ENCODE measurements around the gene DIAPH3. TPM values are rescaled to one million over a fixed set of nuclear protein-coding genes. Genes with fewer than 3 reads are reported as not detected.

DIAPH3 gene
- total and polyA plus RNA-seq, 2 donors (not counting 1 experiment from before 2014, with no cell fraction given) = 0.03 to 0.10 TPM

GRCh38 chr13:59750860-59751259 is 412.9 kb downstream of the DIAPH3 start:
- no peaks in the 10 kb centered on the region for H3K36me3 ChIP-seq (replicated peaks in 1 of 2; ENCODE audit: control extremely low read depth in 1 of 2, control insufficient read depth in 1 of 2, extremely low read depth in 1 of 2, insufficient read depth in 2 of 2, low read length in 1 of 2)
- DNase-seq (no peak), ATAC-seq (ENCODE audit: low read depth) (no peak)
- H3K4me3 ChIP-seq (ENCODE audit: control extremely low read depth in 1 of 5, extremely low read depth in 1 of 5, insufficient read depth in 1 of 5, low read depth in 2 of 5, low read length in 4 of 5) = no peak overlapping the region
- no peak overlapping the region for H2AFZ ChIP-seq (ENCODE audit: insufficient read depth, low read depth, low read length, poor library complexity, severe bottlenecking)
- no peak for TF ChIP-seq CTCF (IDR thresholded peaks at IDR 0.05)
- 98% methylated on average over 5 of the region's 7 CpGs for WGBS (ENCODE audit: insufficient coverage)
- Mint-ChIP-seq H3K9me3 (ENCODE audit: insufficient read depth) (no peaks in the 10 kb centered on the region), H3K27me3 (no peaks in the 10 kb centered on the region), H3K4me3 (no peak overlapping the region), H3K4me1 (no peaks in the 10 kb centered on the region), H3K27ac (no peak overlapping the region)
- no peak overlapping the region for H3K4me2 ChIP-seq (replicated peaks; ENCODE audit: low read depth, low read length, poor library complexity, severe bottlenecking)
- no peaks in the 10 kb centered on the region for H3K79me2 ChIP-seq (ENCODE audit: control insufficient read depth, insufficient read depth, low read length)
- ChIA-PET CTCF (no interaction called here), POLR2A (no interaction called here)
- H3K9me3 ChIP-seq (ENCODE audit: control extremely low read depth in 1 of 3, control insufficient read depth in 2 of 3, insufficient read depth in 1 of 3, low read length in 2 of 3) = no peaks in the 10 kb centered on the region
- H3K4me1 ChIP-seq (ENCODE audit: control insufficient read depth in 2 of 2, insufficient read depth in 2 of 2, low read length in 2 of 2) = no peaks in the 10 kb centered on the region
- intact Hi-C loops (cut with micrococcal nuclease) = no loop called here
- no peaks in the 10 kb centered on the region for H3K27me3 ChIP-seq (replicated peaks in 1 of 4; ENCODE audit: control extremely low read depth in 1 of 4, control insufficient read depth in 3 of 4, insufficient read depth in 4 of 4, low read length in 3 of 4)
- no peak overlapping the region for H3K9ac ChIP-seq (ENCODE audit: low read length)
- H3K27ac ChIP-seq (ENCODE audit: low read length in 2 of 2) = no peak overlapping the region
- no peaks in the 10 kb centered on the region for H4K20me1 ChIP-seq (ENCODE audit: control insufficient read depth, insufficient read depth, low read length, poor library complexity, severe bottlenecking)

- CTCF ChIA-PET = no interaction called here
- intact Hi-C loops (cut with micrococcal nuclease) = no loop called here
These were observed 415.7 kb downstream of the DIAPH3 start for GRCh38 chr13:59748046-59748445.

More at GRCh38 chr13:59748046-59748445, 415.7 kb downstream of the DIAPH3 start:
- no peaks in the 10 kb centered on the region for H3K4me1 Mint-ChIP-seq
- no peak overlapping the region for H3K4me3 ChIP-seq (ENCODE audit: control extremely low read depth in 1 of 5, extremely low read depth in 1 of 5, insufficient read depth in 1 of 5, low read depth in 2 of 5, low read length in 4 of 5)
- no peak overlapping the region for H3K27ac Mint-ChIP-seq
- H3K36me3 ChIP-seq (replicated peaks in 1 of 2; ENCODE audit: control extremely low read depth in 1 of 2, control insufficient read depth in 1 of 2, extremely low read depth in 1 of 2, insufficient read depth in 2 of 2, low read length in 1 of 2) = no peaks in the 10 kb centered on the region
- ATAC-seq (ENCODE audit: low read depth) = no peak
- H3K4me3 Mint-ChIP-seq = no peak overlapping the region
- no peaks in the 10 kb centered on the region for H3K27me3 Mint-ChIP-seq
- no CpG with 5 or more reads among the region's 5 CpGs for WGBS (ENCODE audit: insufficient coverage)
- H2AFZ ChIP-seq (ENCODE audit: insufficient read depth, low read depth, low read length, poor library complexity, severe bottlenecking) = no peak overlapping the region
- H3K27me3 ChIP-seq (replicated peaks in 1 of 4; ENCODE audit: control extremely low read depth in 1 of 4, control insufficient read depth in 3 of 4, insufficient read depth in 4 of 4, low read length in 3 of 4) = no peaks in the 10 kb centered on the region
- TF ChIP-seq EZH2 (IDR thresholded peaks at IDR 0.05; ENCODE audit: borderline replicate concordance, insufficient read depth, low read depth, low read length, poor library complexity, severe bottlenecking) = no peak
- no peak for TF ChIP-seq CTCF (IDR thresholded peaks at IDR 0.05)
- H3K4me2 ChIP-seq (replicated peaks; ENCODE audit: low read depth, low read length, poor library complexity, severe bottlenecking) = no peak overlapping the region
- no peaks in the 10 kb centered on the region for H4K20me1 ChIP-seq (ENCODE audit: control insufficient read depth, insufficient read depth, low read length, poor library complexity, severe bottlenecking)
- H3K9ac ChIP-seq (ENCODE audit: low read length) = no peak overlapping the region
- no peaks in the 10 kb centered on the region for H3K9me3 Mint-ChIP-seq (ENCODE audit: insufficient read depth)
- DNase-seq = no peak
- POLR2A ChIA-PET = no interaction called here
- H3K27ac ChIP-seq (ENCODE audit: low read length in 2 of 2) = no peak overlapping the region
- no peaks in the 10 kb centered on the region for H3K9me3 ChIP-seq (ENCODE audit: control extremely low read depth in 1 of 3, control insufficient read depth in 2 of 3, insufficient read depth in 1 of 3, low read length in 2 of 3)
- H3K79me2 ChIP-seq (ENCODE audit: control insufficient read depth, insufficient read depth, low read length) = no peaks in the 10 kb centered on the region
- H3K4me1 ChIP-seq (ENCODE audit: control insufficient read depth in 2 of 2, insufficient read depth in 2 of 2, low read length in 2 of 2) = no peaks in the 10 kb centered on the region
